Heart left ventricle (tissue), 13 donors: Measurements from ENCODE around the gene RITA1.

Source experiments
- POLR2A ChIP-seq, 2 donors: fragments of 450-650 bp; IDR thresholded peaks; one replicate each; pipeline ENCODE4 v1.6.1; 2017; ENCODE audit warnings: antibody characterized with exemption in 2 of 2, mild to moderate bottlenecking in 2 of 2, moderate library complexity in 2 of 2
- TF ChIP-seq, protein P1 (sequence below), 12 donors: fragments of 200-600 bp; sonication (generic) in 4 of 12; IDR thresholded peaks; one replicate each; pipeline versions ENCODE4 v1.5.0 to v1.8.0; 2018 to 2022; ENCODE audit warnings: antibody characterized with exemption in 12 of 12, mild to moderate bottlenecking in 5 of 12
- donor health status: ischemic (EF 13 %, LVEDD 7.1; RV severe dilation, severe dysfunction).
- donor health status: DM: no; HTN: yes; CAD: no.
- donor health status: DM: no; HTN: no; CAD: no.
- donor health status: ischemic (EF 25% LVEDD 6.9; RV normal size, moderate dysfunction).
- donor health status: ischemic (EF 25% LVEDD 5.7; RV mildly dilated, moderate dysfunction).
- donor health status: ischemic (EF 35%, LVEDD 5.7; RV mildly dilated, moderate dysfunction).
- donor health status: nonischemic (EF 11% LVEDD 7.7; RV severe dilation, severe dysfunction).
- donor health status: DM: yes; HTN: yes; CAD: no.
- donor health status: PGD.
- donor health status: ischemic (EF 29% LVEDD 5.4; RV normal size, mild dysfunction).
- donor health status: nonischemic (EF 23%, LVEDD 6.1; RV moderate dilation, normal function).

DNA sequence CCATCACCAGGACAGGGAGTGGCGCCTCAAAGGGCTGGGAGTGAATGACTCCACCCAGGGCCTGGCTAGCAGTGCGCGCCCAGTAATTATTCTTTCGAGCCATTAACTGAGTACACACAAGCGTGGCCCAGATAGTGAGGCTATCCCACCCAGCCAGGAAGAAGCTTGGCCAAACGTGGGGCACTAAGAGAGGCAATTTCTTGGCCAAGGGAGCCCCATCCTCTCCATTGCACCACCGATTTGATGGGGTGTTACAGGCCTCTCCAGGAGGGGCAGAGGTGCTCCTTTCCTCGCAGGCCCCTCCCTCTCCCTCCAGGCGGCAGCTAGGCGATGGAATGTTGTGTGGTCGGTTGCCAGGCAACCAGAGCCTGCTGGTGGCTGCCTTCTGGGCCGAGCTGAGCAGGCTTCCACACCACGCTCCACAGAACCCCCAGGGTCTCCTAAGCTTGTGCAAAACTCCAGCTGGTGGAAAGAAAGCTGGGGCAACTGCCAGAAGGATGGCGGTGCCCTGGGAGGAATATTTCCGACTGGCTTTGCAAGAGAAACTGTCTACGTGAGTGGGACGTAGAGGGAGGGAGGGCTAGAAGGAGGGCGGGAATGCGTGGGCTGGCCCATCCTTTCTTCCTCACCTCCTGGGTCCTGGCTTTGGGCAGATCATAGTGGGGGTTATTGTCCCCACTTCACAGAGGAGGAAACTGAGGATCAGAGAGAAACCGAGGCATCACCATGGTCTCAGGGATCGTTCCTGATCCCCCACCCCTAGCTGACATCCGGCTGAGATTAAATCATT is 36.0 kb upstream of the RITA1 start, which contains the start of gene CFAP73:
- no peak for TF ChIP-seq POLR2A (IDR thresholded peaks at IDR 0.05)
- TF ChIP-seq, protein P1, sequence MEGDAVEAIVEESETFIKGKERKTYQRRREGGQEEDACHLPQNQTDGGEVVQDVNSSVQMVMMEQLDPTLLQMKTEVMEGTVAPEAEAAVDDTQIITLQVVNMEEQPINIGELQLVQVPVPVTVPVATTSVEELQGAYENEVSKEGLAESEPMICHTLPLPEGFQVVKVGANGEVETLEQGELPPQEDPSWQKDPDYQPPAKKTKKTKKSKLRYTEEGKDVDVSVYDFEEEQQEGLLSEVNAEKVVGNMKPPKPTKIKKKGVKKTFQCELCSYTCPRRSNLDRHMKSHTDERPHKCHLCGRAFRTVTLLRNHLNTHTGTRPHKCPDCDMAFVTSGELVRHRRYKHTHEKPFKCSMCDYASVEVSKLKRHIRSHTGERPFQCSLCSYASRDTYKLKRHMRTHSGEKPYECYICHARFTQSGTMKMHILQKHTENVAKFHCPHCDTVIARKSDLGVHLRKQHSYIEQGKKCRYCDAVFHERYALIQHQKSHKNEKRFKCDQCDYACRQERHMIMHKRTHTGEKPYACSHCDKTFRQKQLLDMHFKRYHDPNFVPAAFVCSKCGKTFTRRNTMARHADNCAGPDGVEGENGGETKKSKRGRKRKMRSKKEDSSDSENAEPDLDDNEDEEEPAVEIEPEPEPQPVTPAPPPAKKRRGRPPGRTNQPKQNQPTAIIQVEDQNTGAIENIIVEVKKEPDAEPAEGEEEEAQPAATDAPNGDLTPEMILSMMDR (IDR thresholded peaks at IDR 0.05): no peak
